SK-N-SH treated with all-trans-retinoic acid at 6 μM for 48 hours (cell line): ENCODE data around the gene ARID1A.

Source experiments
- ESRRG ChIP-seq: fragments of 250-450 bp; sonication (Bioruptor Pico); IDR thresholded peaks from 2 replicates; pipeline ENCODE4 v1.6.1; 2021; ENCODE audit warnings: mild to moderate bottlenecking
- GLIS3 ChIP-seq: fragments of 250-450 bp; sonication (Bioruptor Pico); IDR thresholded peaks from 2 replicates; pipeline ENCODE4 v1.5.0; 2020; ENCODE audit warnings: mild to moderate bottlenecking, moderate library complexity
- OSR1 ChIP-seq: fragments of 250-450 bp; sonication (Bioruptor Pico); IDR thresholded peaks from 2 replicates; pipeline ENCODE4 v1.8.0; 2022; ENCODE audit warnings: moderate library complexity, mild to moderate bottlenecking, inconsistent platforms
- PPARA ChIP-seq: fragments of 250-450 bp; sonication (Bioruptor Pico); IDR thresholded peaks from 2 replicates; pipeline ENCODE4 v1.5.0; 2020; ENCODE audit warnings: mild to moderate bottlenecking, borderline replicate concordance
- RARB ChIP-seq: fragments of 250-450 bp; sonication (Bioruptor Pico); IDR thresholded peaks from 2 replicates; pipeline ENCODE4 v1.8.0; 2021; ENCODE audit warnings: mild to moderate bottlenecking, moderate library complexity
- TCF4 ChIP-seq: fragments of 250-450 bp; sonication (Bioruptor Pico); IDR thresholded peaks from 2 replicates; pipeline ENCODE4 v1.8.0; 2021; ENCODE audit warnings: mild to moderate bottlenecking, moderate library complexity, borderline replicate concordance
- TOX ChIP-seq: fragments of 250-450 bp; sonication (Bioruptor Pico); IDR thresholded peaks from 2 replicates; pipeline ENCODE4 v1.8.0; 2021; ENCODE audit warnings: mild to moderate bottlenecking, moderate library complexity, borderline replicate concordance
- ZFP3 ChIP-seq: fragments of 250-450 bp; sonication (Bioruptor Pico); IDR thresholded peaks from 2 replicates; pipeline ENCODE4 v1.5.0; 2020; ENCODE audit warnings: mild to moderate bottlenecking, moderate library complexity
- TF ChIP-seq, protein P1 (sequence below): fragments of 250-450 bp; sonication (Bioruptor Pico); IDR thresholded peaks from 2 replicates; pipeline ENCODE4 v1.5.1; 2021; ENCODE audit warnings: mild to moderate bottlenecking, moderate library complexity

DNA sequence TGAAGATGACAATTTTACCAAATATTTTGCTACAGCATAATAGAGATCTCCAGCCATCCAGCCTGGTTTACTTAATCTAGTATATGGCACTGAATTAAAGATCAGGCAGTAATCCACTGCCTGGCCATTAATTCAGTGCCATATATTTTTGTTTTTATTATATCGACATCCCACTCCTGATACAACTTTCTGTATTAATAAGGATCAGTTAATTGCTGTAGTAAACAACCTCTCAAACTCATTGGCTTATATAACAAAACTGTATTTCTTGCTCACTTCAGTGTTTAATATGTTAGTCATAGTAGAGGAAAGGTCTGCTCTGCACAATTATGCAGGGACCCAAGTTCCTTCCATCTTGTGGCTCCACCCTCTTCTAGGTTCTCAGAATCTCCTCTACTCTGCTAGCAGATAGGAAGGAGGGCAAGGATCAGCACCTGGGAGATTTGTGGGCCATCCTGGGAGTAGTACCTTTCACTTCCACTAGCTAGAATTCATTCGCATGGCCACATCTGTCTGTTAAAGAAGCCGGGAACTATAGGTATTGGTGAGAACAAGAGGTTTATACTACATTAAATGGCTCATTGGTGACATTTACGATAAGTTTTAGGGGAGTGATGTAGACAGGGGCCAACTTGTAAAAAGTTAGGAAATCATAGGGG is 127.1 kb downstream of the ARID1A start:
- TF ChIP-seq OSR1 (CRISPR knock-in tag) (no peak), ESRRG (CRISPR knock-in tag) (no peak), TOX (no peak), RARB (CRISPR knock-in tag) (no peak), PPARA (CRISPR knock-in tag) (no peak), GLIS3 (CRISPR knock-in tag) (no peak), ZFP3 (CRISPR knock-in tag) (no peak), TCF4 (CRISPR knock-in tag) (no peak)
- TF ChIP-seq, protein P1, sequence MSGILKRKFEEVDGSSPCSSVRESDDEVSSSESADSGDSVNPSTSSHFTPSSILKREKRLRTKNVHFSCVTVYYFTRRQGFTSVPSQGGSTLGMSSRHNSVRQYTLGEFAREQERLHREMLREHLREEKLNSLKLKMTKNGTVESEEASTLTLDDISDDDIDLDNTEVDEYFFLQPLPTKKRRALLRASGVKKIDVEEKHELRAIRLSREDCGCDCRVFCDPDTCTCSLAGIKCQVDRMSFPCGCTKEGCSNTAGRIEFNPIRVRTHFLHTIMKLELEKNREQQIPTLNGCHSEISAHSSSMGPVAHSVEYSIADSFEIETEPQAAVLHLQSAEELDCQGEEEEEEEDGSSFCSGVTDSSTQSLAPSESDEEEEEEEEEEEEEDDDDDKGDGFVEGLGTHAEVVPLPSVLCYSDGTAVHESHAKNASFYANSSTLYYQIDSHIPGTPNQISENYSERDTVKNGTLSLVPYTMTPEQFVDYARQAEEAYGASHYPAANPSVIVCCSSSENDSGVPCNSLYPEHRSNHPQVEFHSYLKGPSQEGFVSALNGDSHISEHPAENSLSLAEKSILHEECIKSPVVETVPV (CRISPR knock-in tag), result no peak
